Progenitor cell of endocrine pancreas (in vitro differentiated cells): ENCODE measurements around the gene HMG20A. TPM values are rescaled to one million over a fixed set of nuclear protein-coding genes. Genes with fewer than 3 reads are reported as not detected.

ENCODE experiments used
- DNase-seq: peaks from one replicate; pipeline ENCODE4 v3.0.0; 2021; ENCODE audit warnings: low spot score; ENCODE audit not compliant: unreplicated experiment
- H3K27ac Mint-ChIP-seq: 2 replicates; pipeline ENCODE4 v1.8.0; 2021; ENCODE audit warnings: mild to moderate bottlenecking, moderate library complexity, mixed read lengths
- H3K27me3 Mint-ChIP-seq: 2 replicates; pipeline ENCODE4 v1.8.0; 2021; ENCODE audit warnings: mixed read lengths
- H3K36me3 Mint-ChIP-seq: 2 replicates; pipeline ENCODE4 v1.8.0; 2022; ENCODE audit warnings: mixed read lengths; ENCODE audit not compliant: insufficient read depth
- H3K4me1 Mint-ChIP-seq: 2 replicates; pipeline ENCODE4 v1.8.0; 2021; ENCODE audit warnings: low read depth, mixed read lengths
- H3K4me3 Mint-ChIP-seq: 2 replicates; pipeline ENCODE4 v1.8.0; 2021; ENCODE audit warnings: low read depth, mild to moderate bottlenecking, moderate library complexity, mixed read lengths
- H3K9me3 Mint-ChIP-seq: 2 replicates; pipeline ENCODE4 v1.8.0; 2021; ENCODE audit warnings: low read depth, mixed read lengths
- total RNA-seq: library from RNA; stranded (reverse); gene quantifications from 2 replicates; pipeline ENCODE4 v1.2.1, GENCODE V29; 2021
- TF ChIP-seq, protein P1 (sequence below): fragments of 200-600 bp; sonication (generic); IDR thresholded peaks from one replicate; pipeline ENCODE4 v1.5.0; 2021; ENCODE audit warnings: antibody characterized with exemption, mild to moderate bottlenecking; ENCODE audit not compliant: unreplicated experiment

The HMG20A gene
- total RNA-seq, 1 donor from 2014 or later, result 46.0 TPM

DNA sequence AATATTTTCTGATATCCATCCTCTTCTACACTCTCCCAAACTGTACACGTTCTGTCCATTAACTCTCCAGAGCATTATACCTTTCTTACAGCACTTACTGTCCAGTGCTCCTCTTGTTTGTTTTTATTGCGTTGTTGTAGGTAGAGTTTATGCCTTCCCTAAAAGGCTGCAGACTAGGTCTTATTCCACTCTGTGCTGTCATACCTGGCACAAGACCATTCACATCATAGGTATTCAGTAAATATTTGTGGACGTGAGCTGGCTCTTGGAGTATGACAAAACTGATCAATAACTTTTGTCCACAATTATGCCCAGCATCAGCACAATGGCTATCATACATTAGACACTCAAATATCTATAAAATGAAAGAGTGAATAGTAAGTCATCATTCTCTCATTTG, 4.4 kb downstream of the HMG20A start:
- H3K27ac Mint-ChIP-seq, result peak overlapping the region; percentile 37
- TF ChIP-seq, protein P1, sequence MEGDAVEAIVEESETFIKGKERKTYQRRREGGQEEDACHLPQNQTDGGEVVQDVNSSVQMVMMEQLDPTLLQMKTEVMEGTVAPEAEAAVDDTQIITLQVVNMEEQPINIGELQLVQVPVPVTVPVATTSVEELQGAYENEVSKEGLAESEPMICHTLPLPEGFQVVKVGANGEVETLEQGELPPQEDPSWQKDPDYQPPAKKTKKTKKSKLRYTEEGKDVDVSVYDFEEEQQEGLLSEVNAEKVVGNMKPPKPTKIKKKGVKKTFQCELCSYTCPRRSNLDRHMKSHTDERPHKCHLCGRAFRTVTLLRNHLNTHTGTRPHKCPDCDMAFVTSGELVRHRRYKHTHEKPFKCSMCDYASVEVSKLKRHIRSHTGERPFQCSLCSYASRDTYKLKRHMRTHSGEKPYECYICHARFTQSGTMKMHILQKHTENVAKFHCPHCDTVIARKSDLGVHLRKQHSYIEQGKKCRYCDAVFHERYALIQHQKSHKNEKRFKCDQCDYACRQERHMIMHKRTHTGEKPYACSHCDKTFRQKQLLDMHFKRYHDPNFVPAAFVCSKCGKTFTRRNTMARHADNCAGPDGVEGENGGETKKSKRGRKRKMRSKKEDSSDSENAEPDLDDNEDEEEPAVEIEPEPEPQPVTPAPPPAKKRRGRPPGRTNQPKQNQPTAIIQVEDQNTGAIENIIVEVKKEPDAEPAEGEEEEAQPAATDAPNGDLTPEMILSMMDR, result no peak
- H3K27me3 Mint-ChIP-seq, result no peaks in the 10 kb centered on the region
- no peak overlapping the region for H3K4me3 Mint-ChIP-seq
- no peaks in the 10 kb centered on the region for H3K9me3 Mint-ChIP-seq
- peaks cover 21% of the 10 kb centered on the region for H3K4me1 Mint-ChIP-seq
- H3K36me3 Mint-ChIP-seq, result no peaks in the 10 kb centered on the region
- no peak for DNase-seq

DNA sequence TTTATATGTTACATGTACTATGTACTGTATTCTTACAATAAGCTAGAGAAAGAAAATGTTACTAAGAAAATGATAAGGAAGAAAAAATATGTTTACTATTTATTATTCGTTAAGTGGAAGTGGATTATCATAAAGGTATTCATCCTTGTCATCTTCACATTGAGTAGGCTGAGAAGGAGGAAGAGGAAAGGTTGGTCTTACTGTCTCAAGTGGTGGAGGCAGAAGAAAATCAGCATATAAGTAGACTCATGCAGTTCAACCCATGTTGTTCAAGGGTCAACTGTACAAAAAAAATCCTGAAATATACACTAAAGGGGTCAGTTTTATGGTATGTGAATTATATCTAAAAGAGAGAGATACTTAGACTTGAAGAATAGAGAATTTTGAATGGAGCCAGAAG, 5.7 kb downstream of the HMG20A start:
- Mint-ChIP-seq H3K4me3 (no peak overlapping the region), H3K9me3 (no peaks in the 10 kb centered on the region), H3K27ac (no peak overlapping the region), H3K36me3 (no peaks in the 10 kb centered on the region), H3K27me3 (no peaks in the 10 kb centered on the region), H3K4me1 (peaks cover 20% of the 10 kb centered on the region)
- DNase-seq, result no peak
- TF ChIP-seq, protein P1, result no peak

DNA sequence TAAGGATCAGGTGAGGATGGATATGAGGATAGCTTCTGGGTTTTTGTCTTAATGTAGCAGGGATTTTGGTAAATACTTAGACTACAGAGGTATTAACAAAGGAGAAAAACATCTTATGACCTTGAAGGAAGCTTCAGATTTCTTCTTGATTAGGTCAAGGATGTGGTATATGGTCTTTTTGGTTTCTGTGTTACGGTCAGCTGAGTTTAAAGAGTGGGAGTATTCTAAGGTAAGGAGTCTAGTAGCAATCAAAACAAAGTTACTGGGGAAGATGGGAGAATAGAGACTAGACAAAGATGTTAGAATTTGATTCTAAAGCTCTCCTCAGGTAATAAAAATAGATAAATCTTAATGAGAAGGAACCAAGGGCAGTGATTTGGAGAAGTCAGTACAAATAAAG, 6.2 kb downstream of the HMG20A start:
- DNase-seq, result no peak
- Mint-ChIP-seq H3K27me3 (no peaks in the 10 kb centered on the region), H3K36me3 (no peaks in the 10 kb centered on the region), H3K27ac (no peak overlapping the region), H3K4me3 (no peak overlapping the region), H3K4me1 (peaks cover 17% of the 10 kb centered on the region), H3K9me3 (no peaks in the 10 kb centered on the region)
- TF ChIP-seq, protein P1, result no peak

DNA sequence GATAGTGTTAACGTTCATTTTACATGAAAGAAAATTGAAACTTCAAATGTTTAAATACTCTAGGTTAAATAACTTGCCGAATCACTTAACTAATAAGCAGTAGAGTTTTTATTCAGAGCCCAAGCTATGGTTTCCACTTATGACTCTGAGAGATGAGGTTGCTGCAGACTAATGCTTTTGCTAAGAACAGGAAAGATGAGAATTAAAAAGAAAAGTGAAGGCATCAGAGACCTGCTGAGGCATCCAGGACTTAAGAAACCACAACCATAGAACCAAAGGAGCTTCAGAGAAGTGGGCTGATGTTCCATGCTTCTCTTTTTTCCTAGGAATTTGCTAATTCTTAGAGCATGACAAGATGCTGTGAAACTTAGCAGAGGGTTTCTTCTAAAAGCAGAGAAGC, 9.5 kb downstream of the HMG20A start:
- no peak overlapping the region for H3K4me3 Mint-ChIP-seq
- H3K4me1 Mint-ChIP-seq, result peaks cover 4% of the 10 kb centered on the region
- H3K36me3 Mint-ChIP-seq, result no peaks in the 10 kb centered on the region
- H3K9me3 Mint-ChIP-seq, result no peaks in the 10 kb centered on the region
- no peaks in the 10 kb centered on the region for H3K27me3 Mint-ChIP-seq
- TF ChIP-seq, protein P1, result no peak
- H3K27ac Mint-ChIP-seq, result no peak overlapping the region
- DNase-seq, result no peak

DNA sequence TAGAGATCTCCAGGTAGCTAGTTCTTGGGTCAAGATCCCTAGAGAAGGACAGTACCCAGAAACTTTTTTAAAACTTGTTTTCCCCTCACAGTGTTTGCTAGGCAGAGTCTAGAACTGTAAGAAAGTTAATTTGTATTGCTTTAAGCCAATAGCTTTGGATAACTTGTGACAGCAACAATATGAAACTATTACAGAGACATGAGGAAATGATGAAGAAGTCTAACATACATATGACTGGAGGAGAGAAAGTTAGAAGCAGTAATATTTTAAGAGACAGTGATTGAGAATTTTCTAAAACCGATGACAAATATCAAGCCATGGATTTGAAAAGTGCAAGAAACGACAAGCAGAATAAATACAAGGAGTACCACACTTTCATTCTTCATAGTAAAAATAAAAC, 10.0 kb downstream of the HMG20A start:
- H3K27ac Mint-ChIP-seq, result no peak overlapping the region
- no peaks in the 10 kb centered on the region for H3K36me3 Mint-ChIP-seq
- TF ChIP-seq, protein P1, result no peak
- no peak overlapping the region for H3K4me3 Mint-ChIP-seq
- no peak for DNase-seq
- peaks cover under 1% of the 10 kb centered on the region for H3K4me1 Mint-ChIP-seq
- no peaks in the 10 kb centered on the region for H3K9me3 Mint-ChIP-seq
- no peaks in the 10 kb centered on the region for H3K27me3 Mint-ChIP-seq
